SW 1271 (cell line): ENCODE measurements around the gene CFAP46.
A peak's percentile ranks its signal among the peaks of the same experiment; 100 is the strongest.
"Not testable (repeated sequence)": the region's sequence is repeated elsewhere in the genome, so short reads cannot be mapped to it uniquely, and the experiment has no call there.

Source experiments
- DNase-seq, 2 experiments: peaks; one replicate each; lab custom pipeline; 2025; lab: John Stamatoyannopoulos, UW

CFAP46 gene

GRCh38 chr10:132844069-132844809 lies 98.1 kb downstream of the CFAP46 start:
- DNase-seq, result no peak

DNA sequence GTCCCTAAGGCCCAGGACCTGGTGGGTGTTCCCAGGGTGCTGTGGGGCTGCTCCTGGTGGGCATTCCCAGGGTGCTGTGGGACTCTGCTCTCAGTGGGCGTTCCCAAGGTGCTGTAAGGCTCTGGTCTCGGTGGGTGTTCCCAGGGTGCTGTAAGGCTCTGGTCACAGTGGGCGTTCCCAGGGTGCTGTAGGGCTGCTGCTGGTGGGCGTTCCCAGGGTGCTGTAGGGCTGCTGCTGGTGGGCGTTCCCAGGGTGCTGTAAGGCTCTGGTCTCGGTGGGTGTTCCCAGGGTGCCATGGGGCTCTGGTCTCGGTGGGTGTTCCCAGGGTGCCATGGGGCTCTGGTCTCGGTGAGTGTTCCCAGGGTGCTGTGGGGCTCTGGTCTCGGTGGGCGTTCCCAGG lies 99.1 kb downstream of the CFAP46 start:
- DNase-seq, result not testable (repeated sequence)

- DNase-seq, result no peak
Observed at GRCh38 chr10:132842397-132842796, 100.0 kb downstream of the CFAP46 start.

DNA sequence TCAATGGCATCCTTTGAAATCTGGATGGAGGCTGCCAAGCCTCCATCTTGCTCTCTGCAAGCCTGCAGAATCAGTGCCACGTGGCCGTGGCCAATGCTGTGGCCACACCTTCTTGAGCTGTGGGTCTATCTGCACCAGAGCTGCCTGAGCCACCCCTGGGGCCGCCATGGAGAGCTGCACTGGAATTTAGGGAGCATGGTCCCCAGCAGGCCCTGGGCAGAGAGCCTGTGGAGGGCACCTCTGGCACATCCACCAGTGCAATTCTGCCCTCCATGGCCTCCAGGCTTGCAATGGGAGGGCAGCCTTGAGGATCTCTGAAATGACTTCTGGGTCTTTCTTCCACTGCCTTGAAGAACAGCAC lies 100.8 kb downstream of the CFAP46 start:
- no peak for DNase-seq

- no peak for DNase-seq
Observed at GRCh38 chr10:132840698-132841614, 101.4 kb downstream of the CFAP46 start.

DNA sequence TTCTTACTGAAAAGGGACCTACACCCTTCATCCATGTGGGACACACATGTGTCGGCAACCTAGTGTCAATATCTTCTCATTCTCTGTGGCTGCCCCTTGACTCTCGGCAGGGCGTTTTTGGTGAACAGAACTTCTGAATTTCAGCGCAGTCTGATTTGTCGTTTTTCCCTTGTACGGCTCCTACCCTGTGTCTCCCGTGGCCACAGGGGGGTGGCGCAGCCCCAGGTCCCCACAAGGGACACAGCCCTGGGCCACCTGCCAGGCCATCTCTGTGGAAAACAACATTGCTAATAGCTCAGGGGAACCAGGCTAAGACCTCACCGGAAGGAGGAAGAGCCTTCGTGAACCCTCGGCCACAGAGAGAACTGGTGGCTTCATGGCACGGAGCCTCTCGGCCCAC lies 103.3 kb downstream of the CFAP46 start:
- DNase-seq, result no peak

DNA sequence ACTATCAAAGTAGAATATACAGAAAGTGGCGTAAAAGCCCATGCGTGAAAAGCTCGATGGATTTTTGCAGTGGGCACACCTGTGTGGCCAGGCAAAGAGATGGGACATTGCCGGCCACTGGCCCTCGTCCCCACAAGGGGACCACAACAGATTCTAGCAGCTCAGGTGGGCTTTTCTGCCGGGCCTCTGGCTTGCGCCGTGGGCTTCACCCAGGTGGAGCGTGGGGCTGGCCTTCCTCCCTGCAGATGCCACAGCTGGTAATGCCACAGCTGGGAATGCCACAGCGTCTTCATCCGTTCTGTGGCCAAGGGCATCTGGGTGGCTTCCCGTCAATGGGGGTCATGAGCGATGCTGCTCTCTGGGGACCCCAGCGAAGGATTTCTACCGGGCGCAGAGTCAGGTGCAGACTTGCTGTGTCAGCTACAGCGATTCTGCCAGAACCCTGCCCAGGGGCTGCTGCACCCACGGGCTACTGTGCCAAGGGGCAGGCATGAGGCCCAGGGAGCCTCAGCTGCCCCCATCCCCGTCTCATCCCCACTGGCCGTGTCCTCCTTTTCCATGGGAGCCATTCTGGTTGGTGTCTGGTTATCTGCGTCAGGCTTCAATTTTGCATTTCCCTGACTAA lies 103.9 kb downstream of the CFAP46 start:
- no peak for DNase-seq

GRCh38 chr10:132837905-132838304 lies 104.5 kb downstream of the CFAP46 start:
- DNase-seq, result no peak

- DNase-seq, result peak in 1 of 2 experiments; percentile 2
Observed at GRCh38 chr10:132836832-132837540, 105.4 kb downstream of the CFAP46 start.

DNA sequence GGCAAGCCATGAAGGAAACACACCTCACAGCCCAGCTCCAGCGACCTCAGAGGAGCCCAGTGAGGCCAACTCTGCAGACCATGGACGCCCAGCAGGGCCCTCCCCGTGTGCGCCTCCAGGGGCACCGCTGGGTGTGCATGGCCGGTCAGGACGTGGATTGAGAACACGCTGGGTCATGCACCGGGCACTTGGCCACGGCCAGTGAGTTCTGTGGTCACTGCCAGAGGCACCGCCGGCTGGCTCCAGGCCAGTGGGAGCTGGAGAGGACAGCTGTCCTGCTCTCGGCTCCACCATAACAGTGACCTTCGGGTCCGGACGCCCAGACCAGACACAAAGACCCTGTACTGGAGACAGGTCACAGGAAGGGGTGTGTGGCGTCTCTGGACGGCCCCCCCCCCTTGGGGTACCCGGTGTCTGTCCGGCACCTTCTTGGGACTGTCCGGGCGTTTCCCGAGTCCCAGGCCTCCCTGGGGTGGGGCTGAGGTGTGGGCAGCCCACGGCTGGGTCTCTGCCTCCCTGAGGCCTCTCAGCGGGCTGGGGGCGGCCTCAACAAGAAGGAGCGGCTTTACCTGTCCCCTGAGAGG lies 106.0 kb downstream of the CFAP46 start:
- no peak for DNase-seq

DNA sequence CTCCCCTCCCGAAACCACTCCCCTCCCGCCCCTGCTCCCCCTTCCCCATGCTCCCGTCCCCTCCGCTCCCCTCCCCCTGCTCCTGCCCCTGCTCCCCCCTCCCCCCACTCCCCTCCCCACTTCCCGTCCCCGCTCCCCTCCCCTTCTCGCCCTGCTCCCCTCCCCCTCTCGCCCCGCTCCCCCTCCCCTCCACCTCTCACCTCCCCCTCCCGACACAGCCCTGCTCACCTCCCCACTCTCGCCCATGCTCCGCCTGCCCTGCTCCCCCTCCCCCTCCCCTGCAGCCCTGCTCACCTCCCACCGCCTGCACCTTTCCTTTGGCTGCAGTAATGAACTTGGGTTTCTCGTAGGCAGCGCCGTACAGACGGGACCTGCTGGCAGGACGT lies 106.5 kb downstream of the CFAP46 start:
- DNase-seq, result no peak

GRCh38 chr10:132834891-132835847 lies 107.2 kb downstream of the CFAP46 start:
- no peak for DNase-seq

DNA sequence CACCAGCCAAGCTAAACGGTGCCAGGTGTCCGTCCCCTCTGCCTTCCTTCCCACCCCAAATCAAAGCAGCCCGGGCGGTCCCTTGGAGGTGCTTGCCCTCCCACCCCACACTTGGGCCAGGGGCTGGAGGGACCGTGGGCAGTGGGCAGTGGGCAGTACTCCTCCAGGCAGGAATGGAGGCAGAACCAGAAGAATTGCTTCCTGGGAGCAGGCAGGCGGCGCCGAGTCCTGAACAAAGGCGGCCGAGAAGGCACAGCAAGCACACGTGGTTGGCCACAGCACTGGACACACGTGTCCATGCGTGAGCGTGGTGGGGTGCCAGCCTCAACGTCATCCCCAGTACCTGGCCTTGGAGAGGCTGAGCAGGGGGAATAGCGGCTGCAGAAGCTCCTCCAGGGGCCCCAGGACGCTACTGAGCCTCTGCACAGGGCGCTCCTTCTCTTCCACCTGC lies 108.0 kb downstream of the CFAP46 start:
- no peak for DNase-seq

DNA sequence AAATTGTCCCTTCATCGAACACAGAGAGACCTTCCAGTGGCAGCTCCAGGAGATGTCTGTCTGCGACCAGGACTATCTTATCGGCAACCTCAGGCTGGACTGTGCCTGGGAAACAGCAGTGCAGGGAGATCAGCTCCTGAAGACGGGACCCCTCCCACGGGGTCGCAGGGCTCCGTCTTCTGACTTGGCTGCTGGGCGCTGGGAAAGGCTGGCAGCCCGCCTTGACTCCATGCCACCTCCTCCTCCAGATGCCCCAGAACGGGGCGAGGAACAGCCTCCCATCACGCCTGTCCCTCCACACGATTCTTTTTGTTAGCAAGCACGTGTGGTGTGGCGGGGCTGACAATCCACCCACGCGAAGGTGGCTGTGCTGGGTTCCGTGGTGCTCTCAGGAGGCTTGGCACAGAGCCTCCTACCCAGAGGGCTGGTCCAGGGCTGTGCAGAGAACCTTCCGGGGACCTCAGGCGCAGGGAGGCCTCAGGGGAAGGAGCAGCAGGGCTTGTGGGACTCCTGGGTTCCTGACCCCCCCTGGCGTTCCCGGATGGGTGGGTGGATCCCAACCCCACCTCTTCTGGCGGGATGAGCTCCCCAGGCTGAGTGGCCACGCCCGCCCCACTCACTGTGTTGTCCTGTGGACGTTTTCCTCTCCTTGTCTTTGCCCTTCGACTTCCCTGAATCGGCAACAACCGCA lies 108.8 kb downstream of the CFAP46 start:
- DNase-seq, result no peak

DNA sequence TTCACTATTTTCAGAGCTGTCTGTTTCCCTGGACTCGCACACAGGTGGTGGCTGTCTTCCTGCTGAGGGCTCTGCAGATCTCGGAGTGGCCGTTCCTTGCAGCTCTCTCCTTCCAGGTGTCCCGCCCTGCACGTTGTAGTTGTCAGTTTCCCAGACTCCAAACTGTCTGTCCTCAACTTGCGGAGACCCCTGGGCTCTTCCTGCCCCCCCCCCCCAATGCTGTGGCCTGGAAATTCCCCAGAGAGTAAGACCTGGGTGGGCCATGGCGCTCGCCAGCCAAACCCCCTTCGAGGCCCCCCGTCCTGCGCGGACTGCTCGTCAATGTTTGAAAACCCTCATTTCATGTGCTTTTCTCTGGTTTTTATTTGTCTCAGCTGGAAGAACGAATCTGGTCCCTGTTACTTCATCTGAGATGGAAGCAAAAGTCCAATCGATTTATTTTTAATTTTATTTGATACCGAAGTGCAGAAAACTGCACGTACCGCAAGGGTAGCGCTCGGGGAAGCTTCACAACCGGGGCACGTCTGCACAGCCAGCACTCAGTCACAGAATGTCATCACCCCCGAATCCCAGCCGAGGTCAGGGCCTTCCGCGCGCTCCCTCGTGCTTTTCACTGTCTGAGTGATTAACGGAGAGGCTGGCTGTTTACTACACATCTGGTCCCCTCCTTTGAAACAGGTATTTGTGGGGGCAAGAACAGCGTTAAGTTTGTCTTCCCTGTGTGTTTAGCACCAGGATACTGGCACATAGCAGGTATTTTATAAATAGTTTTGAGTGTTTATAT lies 110.0 kb downstream of the CFAP46 start:
- DNase-seq, result no peak

DNA sequence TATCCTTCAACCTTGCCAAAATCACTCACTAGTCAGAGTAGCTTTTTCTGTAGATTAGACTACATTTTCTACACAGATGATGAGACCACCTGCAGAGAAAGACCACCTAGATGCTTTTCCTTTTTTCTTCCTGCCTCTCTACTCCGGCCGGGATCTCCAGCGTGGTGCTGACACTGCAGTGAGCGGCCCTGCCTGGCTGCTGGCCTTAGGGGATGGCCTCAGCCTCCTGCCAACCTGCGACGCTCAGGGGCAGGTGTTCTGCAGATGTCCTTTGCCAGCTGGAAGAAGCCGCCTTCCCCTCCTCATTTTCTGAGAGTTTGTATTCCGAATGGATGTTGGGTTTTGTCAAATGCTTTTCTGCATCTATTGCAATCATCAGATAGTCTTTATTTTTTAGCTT lies 113.0 kb downstream of the CFAP46 start:
- no peak for DNase-seq

DNA sequence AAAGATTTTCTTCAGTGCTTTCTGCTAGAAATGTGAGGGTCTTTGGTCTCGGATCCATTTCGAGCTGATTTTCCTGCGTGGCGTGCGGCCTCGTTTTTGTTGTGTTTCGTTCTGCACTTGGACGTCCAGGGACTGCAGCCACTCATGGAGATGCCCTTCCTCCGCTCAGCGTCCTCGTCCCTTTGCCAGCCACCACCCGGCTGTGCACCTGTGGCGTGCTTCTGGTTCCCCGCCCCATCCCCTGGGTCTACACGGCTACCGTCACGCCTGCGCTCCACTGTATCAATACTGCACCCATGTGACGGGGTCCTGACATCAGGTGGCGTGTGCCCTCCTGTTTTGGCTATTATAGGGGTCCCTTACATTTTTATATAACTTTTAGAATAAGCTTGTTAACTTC lies 113.7 kb downstream of the CFAP46 start:
- no peak for DNase-seq

GRCh38 chr10:132827861-132828539 lies 114.4 kb downstream of the CFAP46 start:
- no peak for DNase-seq

DNA sequence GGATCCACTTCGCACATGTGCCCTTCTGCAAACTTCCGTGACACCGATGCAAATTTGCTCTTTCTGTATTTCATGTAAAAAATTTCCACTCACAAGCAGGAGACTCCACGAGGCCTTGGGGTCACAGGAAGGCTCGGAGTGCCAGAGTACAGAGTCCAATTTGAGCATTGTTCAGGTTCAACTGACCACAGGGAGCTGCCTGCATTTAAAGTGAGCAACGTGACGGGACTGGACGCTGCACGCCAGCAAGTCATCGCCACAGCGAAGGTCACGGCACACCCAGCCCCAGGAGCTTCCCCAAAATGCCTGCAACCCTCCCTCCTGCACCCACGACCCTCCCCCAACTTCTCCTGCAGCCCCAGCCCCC lies 115.0 kb downstream of the CFAP46 start:
- no peak for DNase-seq
